Kidney glomerular epithelial cell (primary cell): ENCODE results near the gene GMFB.
"Not testable (repeated sequence)": the region's sequence is repeated elsewhere in the genome, so short reads cannot be mapped to it uniquely, and the experiment has no call there.

Experiments
- DNase-seq: peaks from one replicate; lab custom pipeline; 2025; lab: John Stamatoyannopoulos, UW

The GMFB gene

DNA sequence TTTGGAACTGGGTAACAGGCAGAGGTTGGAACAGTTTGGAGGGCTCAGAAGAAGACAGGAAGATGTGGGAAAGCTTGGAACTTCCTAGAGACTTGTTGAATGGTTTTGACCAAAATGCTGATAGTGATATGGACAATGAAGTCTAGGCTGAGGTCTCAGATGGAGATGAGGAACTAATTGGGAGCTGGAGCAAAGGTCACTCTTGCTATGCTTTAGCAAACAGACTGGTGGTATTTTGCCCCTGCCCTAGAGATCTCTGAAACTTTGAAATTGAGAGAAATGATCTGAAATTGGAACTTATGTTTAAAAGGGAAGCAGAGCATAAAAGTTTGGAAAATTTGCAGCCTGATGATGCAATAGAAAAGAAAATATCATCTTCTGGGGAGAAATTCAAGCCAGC is 30.2 kb downstream of the GMFB start:
- not testable (repeated sequence) for DNase-seq

DNA sequence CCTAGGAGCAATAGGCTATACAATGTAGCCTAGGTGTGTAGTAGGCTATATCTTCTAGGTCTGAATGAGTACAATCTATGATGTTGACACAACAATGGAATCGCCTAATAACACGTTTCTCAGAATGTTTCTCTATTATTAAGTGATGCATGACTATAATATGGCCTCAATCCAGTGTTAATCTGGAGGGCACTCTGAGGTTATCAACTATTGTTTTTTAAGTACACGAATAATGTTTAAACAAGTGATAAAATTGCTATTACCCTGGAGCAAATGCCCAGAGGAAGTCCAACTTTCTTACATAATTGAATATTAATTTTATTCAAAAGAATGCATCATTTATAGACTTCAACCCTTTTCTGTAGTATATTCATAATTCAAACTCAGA is 31.2 kb downstream of the GMFB start:
- DNase-seq, result no peak

- DNase-seq, result not testable (repeated sequence)
Measured at GRCh38 chr14:54456820-54457608, 31.8 kb downstream of the GMFB start.

- no peak for DNase-seq
Measured at GRCh38 chr14:54455363-54455762, 33.4 kb downstream of the GMFB start.

DNA sequence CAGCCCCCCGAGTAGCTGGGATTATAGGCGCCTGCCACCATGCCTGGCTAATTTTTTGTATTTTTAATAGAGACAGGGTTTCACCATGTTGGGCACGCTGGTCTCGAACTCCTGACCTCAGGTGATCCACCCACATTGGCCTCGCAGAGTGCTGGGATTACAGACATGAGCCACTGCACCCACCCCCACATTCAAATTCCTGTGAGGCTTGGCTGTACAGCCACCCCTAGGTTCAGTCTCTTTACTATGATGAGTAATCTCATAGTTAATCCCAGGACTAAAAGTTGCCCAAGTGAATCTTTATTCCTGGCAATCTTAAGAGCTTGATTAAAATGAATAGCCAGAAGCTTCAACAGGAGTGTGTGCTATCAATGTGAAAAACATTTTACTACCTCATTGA is 34.8 kb downstream of the GMFB start:
- not testable (repeated sequence) for DNase-seq

GRCh38 chr14:54453252-54453651 is 35.5 kb downstream of the GMFB start:
- DNase-seq, result no peak

DNA sequence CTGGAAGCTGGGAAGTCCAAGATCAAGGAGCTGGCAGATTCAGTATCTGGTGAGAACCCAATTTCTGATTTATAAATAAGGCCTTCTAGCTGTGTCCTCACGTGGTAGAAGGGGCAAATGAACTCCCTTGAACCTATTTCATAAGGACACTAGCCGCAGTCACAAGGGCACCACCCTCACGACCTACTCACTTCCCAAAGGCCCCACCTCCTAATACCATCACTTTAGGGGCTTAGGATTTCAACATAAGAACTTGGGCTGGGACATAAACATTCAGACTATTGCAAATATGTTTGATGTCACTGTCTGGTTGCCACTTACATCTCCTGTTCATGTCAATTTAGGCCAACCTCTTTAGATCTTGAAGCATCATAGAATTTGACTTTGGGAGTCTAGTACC is 36.8 kb downstream of the GMFB start:
- DNase-seq, result no peak

DNA sequence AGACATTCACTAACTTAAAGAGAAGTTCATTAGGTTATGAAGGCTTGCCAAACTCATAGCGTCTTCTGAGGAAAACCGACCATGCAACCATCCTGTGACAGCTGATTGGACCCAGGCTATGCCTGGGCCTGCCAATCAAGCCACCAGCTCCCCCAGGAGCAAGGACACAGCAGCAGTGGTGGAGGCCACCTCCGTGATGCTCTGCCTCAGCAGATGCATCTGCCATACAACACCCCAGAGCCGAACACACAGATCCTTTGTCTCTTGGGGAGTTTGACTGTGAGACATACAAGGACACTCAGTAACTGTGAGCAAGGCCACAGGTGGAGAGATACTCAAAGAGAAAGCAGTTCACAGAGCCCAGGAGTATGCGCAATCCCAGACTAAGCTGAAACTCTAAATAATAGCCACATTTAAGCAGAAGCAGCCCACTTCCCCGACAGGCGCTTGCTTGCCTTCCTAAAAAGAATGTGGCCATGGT is 37.6 kb downstream of the GMFB start:
- no peak for DNase-seq

DNA sequence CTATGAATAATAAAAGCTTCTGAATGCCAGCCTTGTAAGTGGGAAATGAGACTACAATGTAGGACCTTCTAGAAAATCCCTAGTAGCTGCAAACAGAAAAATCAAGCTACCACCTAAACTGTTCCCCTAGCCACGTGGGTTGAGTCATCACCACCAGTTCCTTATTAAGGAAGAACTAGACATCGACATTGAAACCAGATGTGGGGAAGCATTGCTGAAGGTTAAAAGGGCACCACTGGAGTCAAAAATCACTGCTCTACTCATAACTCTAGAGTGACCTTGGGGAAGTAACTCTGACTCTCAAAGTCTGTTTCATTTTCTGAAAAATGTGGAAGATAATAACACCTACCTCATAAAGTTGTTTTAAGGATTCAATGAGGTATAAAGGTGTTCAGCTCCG is 38.2 kb downstream of the GMFB start:
- DNase-seq, result no peak

DNA sequence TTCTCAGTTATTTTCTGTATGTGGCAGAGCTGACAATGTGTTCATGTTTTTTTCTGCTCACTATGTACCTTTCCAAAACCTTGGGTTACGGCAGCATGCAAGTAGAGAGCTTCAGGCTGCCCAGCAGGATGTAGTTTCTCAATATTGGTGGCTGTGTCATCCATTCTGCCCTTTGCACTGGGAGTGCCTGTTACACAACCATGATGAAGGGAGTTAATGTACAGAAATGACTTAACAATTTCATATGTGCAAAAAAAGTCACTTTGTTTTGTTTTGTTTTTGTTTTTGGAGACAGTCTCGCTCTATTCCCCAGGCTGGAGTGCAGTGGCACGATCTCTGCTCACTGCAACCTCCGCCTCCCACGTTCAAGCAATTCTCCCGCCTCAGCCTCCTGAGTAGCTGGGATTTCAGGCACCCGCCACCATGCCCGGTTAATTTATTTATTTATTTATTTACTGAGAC is 41.5 kb downstream of the GMFB start:
- no peak for DNase-seq

DNA sequence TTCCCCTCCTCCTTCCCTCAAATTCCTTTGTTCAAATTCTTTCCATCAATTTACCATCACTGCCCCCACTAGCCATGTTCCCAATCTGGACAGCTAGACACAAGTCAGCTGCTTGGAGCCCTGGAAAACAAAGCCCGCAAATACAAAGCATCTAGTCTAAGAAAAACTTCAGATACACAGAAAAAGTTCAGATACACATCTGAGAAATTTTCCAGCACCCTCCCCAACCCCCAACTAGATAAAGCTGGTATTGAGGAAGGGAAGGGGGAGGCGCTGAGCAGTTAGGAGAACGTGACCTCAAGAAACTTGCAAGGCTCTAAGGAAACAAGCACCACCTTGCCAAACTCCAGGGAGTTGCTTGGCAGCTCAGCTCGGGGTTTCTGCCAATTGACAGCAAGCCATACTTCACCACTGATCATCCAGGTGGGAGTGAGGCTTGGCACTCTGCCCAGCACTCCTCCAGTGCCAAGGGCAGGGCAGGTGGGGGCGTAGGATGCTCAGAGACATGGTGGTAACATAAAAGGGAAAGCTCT is 42.6 kb downstream of the GMFB start:
- DNase-seq, result no peak

- DNase-seq, result no peak
Measured at GRCh38 chr14:54444681-54445080, 44.1 kb downstream of the GMFB start.

DNA sequence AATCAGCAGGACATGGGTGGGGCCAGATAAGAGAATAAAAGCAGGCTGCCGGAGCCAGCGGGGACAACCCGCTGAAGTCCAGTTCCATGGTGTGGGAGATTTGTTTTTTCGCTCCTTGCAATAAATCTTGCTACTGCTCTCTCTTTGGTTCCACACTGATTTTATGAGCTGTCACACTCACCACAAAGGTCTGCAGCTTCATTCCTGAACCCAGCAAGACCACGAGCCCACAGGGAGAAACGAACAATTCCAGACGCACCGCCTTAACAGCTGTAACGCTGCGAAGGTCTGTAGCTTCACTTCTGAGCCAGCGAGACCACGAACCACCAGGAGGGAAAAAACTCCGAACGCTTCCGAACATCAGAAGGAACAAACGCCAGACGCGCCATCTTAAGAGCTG is 44.8 kb downstream of the GMFB start:
- DNase-seq, result no peak

DNA sequence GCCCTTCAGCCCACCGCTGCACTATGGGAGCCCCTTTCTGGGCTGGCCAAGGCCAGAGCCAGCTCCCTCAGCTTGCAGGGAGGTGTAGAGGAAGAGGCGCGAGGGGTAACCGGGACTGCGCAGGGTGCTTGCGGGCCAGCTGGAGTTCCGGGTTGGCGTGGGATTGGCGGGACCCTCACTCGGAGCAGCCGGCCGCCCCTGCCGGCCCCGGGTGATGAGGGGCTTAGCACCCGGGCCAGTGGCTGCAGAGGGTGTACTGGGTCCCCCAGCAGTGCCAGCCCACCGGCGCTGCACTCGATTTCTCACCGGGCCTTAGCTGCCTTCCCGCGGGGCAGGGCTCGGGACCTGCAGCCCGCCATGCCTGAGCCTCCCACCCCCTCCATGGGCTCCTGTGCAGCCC is 45.8 kb downstream of the GMFB start:
- not testable (repeated sequence) for DNase-seq

DNA sequence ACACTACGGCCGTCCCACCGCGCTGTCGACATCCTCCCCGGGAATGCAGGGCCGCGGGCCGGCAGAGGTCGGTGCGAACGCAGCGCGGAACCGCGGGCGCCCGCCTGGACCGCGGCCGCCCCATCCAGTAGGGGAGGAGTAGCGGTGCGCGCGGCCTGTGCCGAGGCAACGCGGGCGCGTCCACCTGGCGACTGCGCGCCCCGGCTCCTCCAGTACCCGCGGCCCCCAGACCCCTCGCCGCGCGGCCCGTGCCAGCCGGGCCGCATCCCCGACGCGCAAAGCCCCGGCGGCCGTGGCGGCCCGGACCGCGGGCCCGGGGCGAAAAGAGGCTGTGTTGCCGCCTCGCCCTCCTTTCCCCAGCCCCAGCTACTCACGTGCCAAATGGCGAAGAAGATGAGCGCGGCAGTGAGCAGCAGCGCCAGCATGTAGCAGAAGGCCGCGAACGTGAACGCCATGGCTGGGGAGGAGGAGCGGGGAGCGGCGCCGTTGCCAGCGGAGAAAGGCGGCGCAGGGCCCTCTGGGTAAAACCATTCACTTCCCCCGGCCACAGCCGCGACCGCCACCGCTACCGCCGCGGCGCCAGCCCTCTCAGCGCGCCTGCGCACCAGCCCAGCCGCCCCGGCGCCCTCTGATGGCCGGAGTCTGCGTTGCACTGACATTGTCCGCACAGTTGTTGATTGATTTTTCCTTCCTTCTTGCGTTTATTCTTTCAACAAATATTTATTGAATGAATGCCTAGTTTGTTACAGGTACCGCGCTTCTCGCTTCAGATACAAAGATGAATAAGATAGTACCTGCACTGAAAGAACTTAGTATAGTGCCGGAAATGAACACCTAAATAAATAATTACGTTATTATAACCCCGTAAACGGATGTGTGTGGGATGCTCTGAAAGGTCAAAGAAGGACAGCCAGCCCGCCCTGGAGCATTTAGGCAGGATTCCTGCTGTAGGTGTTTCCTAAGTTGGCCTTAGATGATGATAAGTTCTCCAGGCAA is 47.6 kb downstream of the GMFB start, which contains the start of gene CNIH1:
CNIH1 (minus strand) TSS at position 502 of the 996 bp plus-strand sequence; CDS start at position 455, 47 bp downstream.
- DNase-seq, result peak; percentile 81

GRCh38 chr14:54440476-54440872 is 48.3 kb downstream of the GMFB start:
- peak; percentile 26 for DNase-seq

GRCh38 chr14:54440037-54440436 is 48.7 kb downstream of the GMFB start:
- no peak for DNase-seq

- DNase-seq, result no peak
Measured at GRCh38 chr14:54438703-54439102, 50.1 kb downstream of the GMFB start.

- not testable (repeated sequence) for DNase-seq
Measured at GRCh38 chr14:54437954-54438353, 50.8 kb downstream of the GMFB start.

DNA sequence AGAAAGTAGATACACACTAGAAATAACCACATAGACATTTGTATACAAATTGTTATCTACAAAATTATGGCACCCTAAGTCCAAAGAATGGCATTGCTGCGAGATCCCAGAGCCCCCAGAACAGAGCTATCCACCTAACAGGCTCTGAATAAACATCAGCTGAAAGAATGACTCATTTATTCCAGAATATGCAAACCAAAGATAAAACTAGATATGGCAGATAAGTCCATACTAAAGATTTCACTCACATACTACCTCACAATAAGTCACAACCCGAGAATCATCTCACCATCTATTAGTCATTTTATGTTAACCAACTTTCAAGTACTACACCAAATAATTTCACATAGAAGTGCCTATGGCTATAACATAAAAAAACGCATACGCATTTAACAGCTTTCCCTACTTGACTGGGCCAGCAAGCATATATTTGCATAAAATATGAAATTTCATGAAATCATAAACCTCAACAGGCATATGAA is 53.2 kb downstream of the GMFB start:
- no peak for DNase-seq

DNA sequence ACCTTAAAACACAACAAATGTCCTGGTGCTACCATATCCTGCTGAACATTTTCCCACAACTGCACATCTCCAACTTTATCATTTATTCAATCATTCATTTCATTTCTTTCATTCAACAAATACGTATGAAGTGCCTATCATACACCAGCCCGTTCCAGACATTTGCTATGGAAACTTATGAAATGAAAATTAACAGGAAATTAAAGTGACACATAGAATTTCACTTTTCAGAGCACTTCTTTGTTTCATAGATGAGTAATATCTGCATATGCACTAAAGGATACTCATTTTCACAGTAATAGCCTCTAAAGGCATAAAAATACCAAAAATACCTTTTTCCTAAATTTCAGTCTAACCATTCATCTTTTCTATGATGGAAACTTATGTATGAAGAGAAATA is 60.3 kb downstream of the GMFB start:
- no peak for DNase-seq

- DNase-seq, result no peak
Measured at GRCh38 chr14:54427871-54428270, 60.9 kb downstream of the GMFB start.
